Measurements from ENCODE around the gene KIF25. TPM values are rescaled to one million over a fixed set of nuclear protein-coding genes. Genes with fewer than 3 reads are reported as not detected.

The KIF25 gene
- total and polyA plus RNA-seq, 9 donors, result 0.32 to 1.2 (median 0.74) TPM; not detected in 4

DNA sequence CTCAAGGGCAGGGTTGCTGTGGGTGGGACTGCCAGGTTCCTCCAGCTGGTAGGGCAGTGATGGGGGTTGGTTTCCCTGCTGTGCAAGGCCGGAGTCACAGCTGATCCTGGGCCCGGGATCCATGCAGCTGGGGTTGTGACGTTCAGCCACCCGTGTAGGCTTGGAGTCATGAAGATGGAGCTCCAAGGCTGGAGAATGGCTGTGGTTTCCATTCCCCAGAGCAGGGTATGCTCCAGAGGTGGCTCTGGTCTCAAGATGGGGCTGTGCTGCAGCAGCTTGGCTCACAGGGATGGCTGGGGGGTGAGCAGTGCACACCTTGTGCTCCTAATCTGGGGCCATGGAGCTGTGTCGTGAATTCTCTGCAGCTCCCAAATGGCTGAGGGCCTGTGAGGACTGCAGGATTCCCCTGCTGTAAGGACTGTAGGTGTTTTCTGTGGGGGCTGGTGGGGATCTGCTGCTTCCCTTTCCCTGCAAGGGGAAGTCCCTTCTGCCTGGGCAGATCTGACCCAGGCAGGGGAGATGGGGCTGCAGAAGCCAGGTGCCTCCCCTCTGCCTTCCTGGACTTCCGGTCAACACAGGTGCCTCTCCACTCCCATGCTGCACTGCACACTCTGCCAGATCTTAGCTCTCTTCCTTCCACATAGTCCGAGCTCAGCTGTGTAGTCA lies 15.9 kb downstream of the KIF25 start:
- intact Hi-C loops (cut with DNase I), result no loop called here
- 76 to 83% (median 77%) methylated on average over 7 of the region's 7 CpGs for WGBS, 3 donors
- H3K36me3 ChIP-seq, result no peaks in the 10 kb centered on the region
- H3K27ac ChIP-seq, result no peak overlapping the region
- H3K9me3 ChIP-seq, result no peaks in the 10 kb centered on the region
- H3K4me1 ChIP-seq (ENCODE audit: insufficient read depth), result peaks cover 13% of the 10 kb centered on the region
- no peak overlapping the region for H3K4me3 ChIP-seq
- TF ChIP-seq EP300 (IDR thresholded peaks at IDR 0.05) (no peak), CTCF (IDR thresholded peaks at IDR 0.05) (no peak), POLR2A (IDR thresholded peaks at IDR 0.05) (no peak)
- DNase-seq, result no peak
- no peaks in the 10 kb centered on the region for H3K27me3 ChIP-seq

DNA sequence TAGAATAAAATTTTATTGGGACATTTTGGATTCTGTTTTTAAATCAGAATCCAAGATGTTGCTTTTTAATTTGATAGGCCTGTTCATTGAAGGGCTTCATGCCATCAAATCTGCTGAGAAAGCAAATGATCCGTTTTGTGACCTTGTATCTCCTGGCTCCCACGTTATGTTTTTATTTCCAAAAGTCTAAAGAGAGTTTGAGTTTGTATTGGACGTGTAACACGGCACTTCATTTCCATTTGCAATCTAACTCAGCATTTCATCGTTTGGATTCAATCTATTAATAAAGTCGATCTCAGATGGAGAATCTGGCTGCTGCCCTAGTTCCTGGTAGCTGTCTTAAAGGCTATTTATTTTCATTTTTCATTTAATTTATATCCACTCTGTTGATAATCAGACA lies 17.0 kb downstream of the KIF25 start:
- WGBS, 3 donors, result 3 to 12% (median 7%) methylated on average over 6 of the region's 6 CpGs
- H3K4me3 ChIP-seq, result no peak overlapping the region
- TF ChIP-seq POLR2A (IDR thresholded peaks at IDR 0.05) (no peak), EP300 (IDR thresholded peaks at IDR 0.05) (no peak), CTCF (IDR thresholded peaks at IDR 0.05) (no peak)

GRCh38 chr6:168015009-168015408 lies 17.5 kb downstream of the KIF25 start:
- intact Hi-C loops (cut with DNase I), result no loop called here
- H3K27me3 ChIP-seq, result no peaks in the 10 kb centered on the region
- no peak overlapping the region for H3K4me3 ChIP-seq
- TF ChIP-seq CTCF (IDR thresholded peaks at IDR 0.05) (no peak), EP300 (IDR thresholded peaks at IDR 0.05) (no peak), POLR2A (IDR thresholded peaks at IDR 0.05) (no peak)
- H3K36me3 ChIP-seq, result no peaks in the 10 kb centered on the region
- H3K27ac ChIP-seq, result no peak overlapping the region
- no peaks in the 10 kb centered on the region for H3K9me3 ChIP-seq
- 64 to 69% (median 65%) methylated on average over 4 of the region's 4 CpGs for WGBS, 3 donors
- peaks cover 13% of the 10 kb centered on the region for H3K4me1 ChIP-seq (ENCODE audit: insufficient read depth)
- no peak for DNase-seq

More for the DNA sequence above, 17.0 kb downstream of the KIF25 start:
- intact Hi-C loops (cut with DNase I), result no loop called here
- peaks cover 13% of the 10 kb centered on the region for H3K4me1 ChIP-seq (ENCODE audit: insufficient read depth)
- H3K27ac ChIP-seq, result no peak overlapping the region
- no peaks in the 10 kb centered on the region for H3K27me3 ChIP-seq
- no peak for DNase-seq
- no peaks in the 10 kb centered on the region for H3K36me3 ChIP-seq
- no peaks in the 10 kb centered on the region for H3K9me3 ChIP-seq

GRCh38 chr6:168015482-168016175 lies 18.2 kb downstream of the KIF25 start:
- no peak for DNase-seq
- H3K9me3 ChIP-seq, result no peaks in the 10 kb centered on the region
- no peak overlapping the region for H3K27ac ChIP-seq
- H3K4me3 ChIP-seq, result no peak overlapping the region
- WGBS, 3 donors, result 50 to 68% (median 57%) methylated on average over 14 of the region's 14 CpGs
- TF ChIP-seq POLR2A (IDR thresholded peaks at IDR 0.05) (no peak), EP300 (IDR thresholded peaks at IDR 0.05) (no peak), CTCF (IDR thresholded peaks at IDR 0.05) (no peak)
- peaks cover 13% of the 10 kb centered on the region for H3K4me1 ChIP-seq (ENCODE audit: insufficient read depth)
- H3K36me3 ChIP-seq, result no peaks in the 10 kb centered on the region
- intact Hi-C loops (cut with DNase I), result no loop called here
- H3K27me3 ChIP-seq, result no peaks in the 10 kb centered on the region

Measured in ovary (tissue), 9 donors.